Fibroblast of lung (primary cell): ENCODE results near the gene CFAP53.

Experiments used
- CTCF ChIP-seq, 2 donors: IDR thresholded peaks in 1 of 2; conservative IDR thresholded peaks in 1 of 2; 1 replicate in 1 of 2; 2 replicates in 1 of 2; pipeline ENCODE4 v1.5.1; 2011 to 2012; ENCODE audit warnings: low read length in 2 of 2, control low read depth in 1 of 2, inconsistent platforms in 1 of 2, low read depth in 1 of 2, mild to moderate bottlenecking in 1 of 2
- EZH2 ChIP-seq: IDR thresholded peaks from 2 replicates; pipeline ENCODE4 v1.5.1; 2012; ENCODE audit warnings: low read length, control low read depth, mild to moderate bottlenecking; ENCODE audit errors: missing control alignments

DNA sequence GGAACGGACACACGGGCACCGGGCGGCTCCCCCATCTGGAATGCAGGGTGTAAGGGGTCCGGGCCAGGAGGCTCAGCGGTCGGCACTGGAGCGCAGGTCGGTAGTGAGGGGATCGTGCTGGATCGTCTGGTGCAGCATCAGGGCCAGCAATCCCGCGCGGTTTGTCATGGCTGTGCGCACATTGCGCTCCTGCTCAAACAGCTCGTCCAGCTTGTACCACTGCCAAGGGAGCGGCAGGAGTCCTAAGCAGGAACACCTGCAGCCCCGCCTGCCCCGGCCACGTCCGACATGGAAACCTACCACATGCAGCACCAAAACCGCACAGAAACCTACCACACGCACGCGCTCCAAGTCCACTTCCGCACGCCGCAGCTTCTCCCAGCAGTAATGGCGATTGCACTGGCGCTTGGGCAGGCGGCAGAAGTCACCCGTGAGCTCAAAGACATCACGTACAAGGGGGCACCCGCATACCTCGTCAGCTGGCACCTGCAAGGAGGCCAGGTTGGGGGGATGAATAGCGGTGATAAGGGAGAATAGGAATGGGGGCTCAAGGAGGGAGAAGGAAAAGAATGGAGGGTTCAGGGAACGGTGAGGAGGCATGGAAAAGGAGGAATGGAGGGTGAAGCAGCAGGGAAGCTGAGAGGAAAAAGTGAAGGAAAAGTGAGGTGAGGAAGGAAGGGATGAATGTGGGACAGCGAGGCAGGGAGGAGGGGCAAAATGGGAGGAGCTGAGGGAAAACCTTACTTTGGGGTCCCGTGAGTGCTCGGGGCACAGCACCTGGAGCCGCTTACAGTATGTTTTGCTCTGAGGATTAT lies 16.4 kb upstream of the CFAP53 start:
- no peak for TF ChIP-seq CTCF (conservative IDR thresholded peaks at IDR 0.05 in 1 of 2, IDR thresholded peaks at IDR 0.05 in 1 of 2; ENCODE audit: low read depth in 1 of 2, low read length in 2 of 2)
- TF ChIP-seq EZH2 = no peak
